Natural killer cell (primary cell): Measurements from ENCODE around the gene MAN2A1. TPM values are rescaled to one million over a fixed set of nuclear protein-coding genes. Genes with fewer than 3 reads are reported as not detected.

Source experiments
- ATAC-seq, 3 donors: fragments of 150-1000 bp in 2 of 3; fragments of 200-7000 bp in 1 of 3; cut with Tn5 transposase; 1 replicate in 1 of 3; 2 replicates in 2 of 3; pipeline ENCODE4 v1.10.0; 2021; ENCODE audit warnings: mild to moderate bottlenecking in 2 of 3, moderate library complexity in 2 of 3
- DNase-seq, 2 donors: peaks; one replicate each; pipeline versions ENCODE4 v3.0.0 to v3.0.0-alpha.2; 2013 to 2021; ENCODE audit warnings: mixed read lengths in 1 of 2
- H3K27ac ChIP-seq: one replicate; pipeline ENCODE4 v1.5.1; 2013; ENCODE audit warnings: mild to moderate bottlenecking, low read length
- H3K27me3 ChIP-seq: one replicate; pipeline ENCODE4 v1.6.1; 2013; ENCODE audit warnings: low read length; ENCODE audit not compliant: control insufficient read depth, insufficient read depth
- H3K36me3 ChIP-seq: one replicate; pipeline ENCODE4 v1.6.1; 2013; ENCODE audit warnings: low read length; ENCODE audit not compliant: control insufficient read depth, insufficient read depth
- H3K4me1 ChIP-seq: one replicate; pipeline ENCODE4 v1.6.1; 2013; ENCODE audit warnings: low read length; ENCODE audit not compliant: control insufficient read depth, insufficient read depth
- H3K4me3 ChIP-seq: one replicate; pipeline ENCODE4 v1.5.1; 2013; ENCODE audit warnings: low read length
- H3K9me3 ChIP-seq: one replicate; pipeline ENCODE4 v1.6.1; 2013; ENCODE audit warnings: low read length; ENCODE audit not compliant: control insufficient read depth, insufficient read depth
- H3K27ac Mint-ChIP-seq, 2 donors: one replicate each; pipeline ENCODE4 v1.8.0; 2022; ENCODE audit warnings: mild to moderate bottlenecking in 2 of 2, mixed read lengths in 2 of 2, moderate library complexity in 1 of 2
- H3K27me3 Mint-ChIP-seq, 2 donors: one replicate each; pipeline ENCODE4 v1.8.0; 2022; ENCODE audit warnings: low read depth in 2 of 2, mixed read lengths in 2 of 2
- H3K36me3 Mint-ChIP-seq: one replicate; pipeline ENCODE4 v1.8.0; 2022; ENCODE audit warnings: mixed read lengths
- H3K4me1 Mint-ChIP-seq, 2 donors: one replicate each; pipeline ENCODE4 v1.8.0; 2022; ENCODE audit warnings: mixed read lengths in 2 of 2
- H3K4me3 Mint-ChIP-seq: one replicate; pipeline ENCODE4 v1.8.0; 2022; ENCODE audit warnings: mild to moderate bottlenecking, moderate library complexity, mixed read lengths
- H3K9me3 Mint-ChIP-seq, 2 donors: one replicate each; pipeline ENCODE4 v1.8.0; 2022; ENCODE audit warnings: mixed read lengths in 2 of 2
- CTCF ChIP-seq: fragments of 200-600 bp; IDR thresholded peaks from one replicate; pipeline ENCODE4 v1.8.0; 2022; ENCODE audit warnings: antibody characterized with exemption
- WGBS: methylation state at CpG from one replicate; pipeline ENCODE4 v1.1.7; 2013; ENCODE audit warnings: missing lambda C conversion rate; ENCODE audit not compliant: insufficient coverage; 5-methylcytosine and 5-hydroxymethylcytosine counted together
- intact Hi-C: fragments of 100-400 bp; cut with micrococcal nuclease; formaldehyde crosslinking; loops from one replicate; pipeline ENCODE4 v1.14.2; 2022
- total RNA-seq, 4 donors: library from RNA; stranded (reverse); fragments of 120-200 nt in 1 of 4; gene quantifications; one replicate each; pipeline versions ENCODE4 v1.2.3 to v1.2.4, GENCODE V29; 2013 to 2022

Gene MAN2A1
- total RNA-seq, 3 donors from 2014 or later (not counting 1 experiment from before 2014, with no cell fraction given): 44.9 to 54.2 (median 50.7) TPM

GRCh38 chr5:109784687-109785086, 95.0 kb downstream of the MAN2A1 start:
- Mint-ChIP-seq H3K4me1 (peaks cover 0 to 4% of the 10 kb centered on the region in 2 donors), H3K4me3 (no peak overlapping the region), H3K36me3 (peaks cover 17% of the 10 kb centered on the region), H3K27ac (no peak overlapping the region), H3K9me3 (no peaks in the 10 kb centered on the region), H3K27me3 (no peaks in the 10 kb centered on the region)
- no peak for ATAC-seq
- no peak for DNase-seq
- peaks cover 26% of the 10 kb centered on the region for H3K36me3 ChIP-seq
- H3K9me3 ChIP-seq: no peaks in the 10 kb centered on the region
- intact Hi-C loops: no loop called here
- H3K4me3 ChIP-seq: no peak overlapping the region
- H3K27ac ChIP-seq: no peak overlapping the region
- no CpG with 5 or more reads among the region's 2 CpGs for WGBS
- no peaks in the 10 kb centered on the region for H3K4me1 ChIP-seq
- no peak for TF ChIP-seq CTCF
- H3K27me3 ChIP-seq: no peaks in the 10 kb centered on the region

DNA sequence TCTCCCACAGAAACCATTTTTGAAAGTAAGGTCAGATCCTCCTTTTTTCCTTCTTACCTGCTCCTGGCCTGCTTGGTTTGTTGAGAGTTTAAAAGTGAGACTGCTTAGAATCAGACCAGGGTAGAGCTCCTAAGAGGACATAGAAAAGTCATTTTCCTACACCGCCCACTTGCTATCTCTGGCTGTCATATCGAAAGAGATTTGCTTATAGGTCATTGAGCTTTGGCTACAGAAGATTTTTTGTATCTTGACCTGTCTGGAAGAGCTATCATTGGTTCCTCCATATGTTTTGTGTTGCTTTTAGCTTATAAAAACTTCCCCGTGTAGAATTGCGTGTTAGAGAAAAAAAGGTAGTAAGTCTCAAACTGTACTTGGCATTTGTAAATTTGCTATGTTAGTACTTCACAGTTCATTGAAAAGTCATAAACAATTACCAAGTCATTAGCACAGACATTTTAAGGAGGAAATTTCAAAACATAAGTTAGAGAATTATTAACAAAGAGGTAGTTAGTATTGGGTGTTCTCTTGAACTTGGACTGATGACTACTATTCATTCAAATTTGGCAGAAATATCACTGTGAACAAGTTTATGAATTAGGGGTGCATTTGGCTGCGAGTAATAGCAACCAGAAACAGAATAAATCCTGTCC, 96.6 kb downstream of the MAN2A1 start:
- Histone ChIP-seq H3K4me1 (no peaks in the 10 kb centered on the region), H3K27me3 (no peaks in the 10 kb centered on the region), H3K4me3 (no peak overlapping the region), H3K27ac (no peak overlapping the region), H3K9me3 (no peaks in the 10 kb centered on the region), H3K36me3 (peaks cover 26% of the 10 kb centered on the region)
- H3K27ac Mint-ChIP-seq: no peak overlapping the region
- ATAC-seq: no peak
- no peak for TF ChIP-seq CTCF
- H3K4me1 Mint-ChIP-seq: peaks cover 0 to 4% of the 10 kb centered on the region in 2 donors
- no peaks in the 10 kb centered on the region for H3K27me3 Mint-ChIP-seq
- 96% methylated on average over 4 of the region's 5 CpGs for WGBS
- H3K36me3 Mint-ChIP-seq: peaks cover 17% of the 10 kb centered on the region
- no peaks in the 10 kb centered on the region for H3K9me3 Mint-ChIP-seq
- no peak overlapping the region for H3K4me3 Mint-ChIP-seq
- no peak for DNase-seq
- intact Hi-C loops: no loop called here

GRCh38 chr5:109788596-109788995, 98.9 kb downstream of the MAN2A1 start:
- Mint-ChIP-seq H3K4me3 (no peak overlapping the region), H3K9me3 (no peaks in the 10 kb centered on the region), H3K27me3 (no peaks in the 10 kb centered on the region), H3K27ac (no peak overlapping the region), H3K4me1 (peaks cover 0 to 4% of the 10 kb centered on the region in 2 donors), H3K36me3 (peaks cover 24% of the 10 kb centered on the region)
- H3K27ac ChIP-seq: no peak overlapping the region
- no peak for ATAC-seq
- H3K36me3 ChIP-seq: peaks cover 24% of the 10 kb centered on the region
- 86% methylated on average over 2 of the region's 3 CpGs for WGBS
- no peak overlapping the region for H3K4me3 ChIP-seq
- no peaks in the 10 kb centered on the region for H3K4me1 ChIP-seq
- no peaks in the 10 kb centered on the region for H3K9me3 ChIP-seq
- intact Hi-C loops: no loop called here
- no peaks in the 10 kb centered on the region for H3K27me3 ChIP-seq
- TF ChIP-seq CTCF: no peak
- DNase-seq: no peak

DNA sequence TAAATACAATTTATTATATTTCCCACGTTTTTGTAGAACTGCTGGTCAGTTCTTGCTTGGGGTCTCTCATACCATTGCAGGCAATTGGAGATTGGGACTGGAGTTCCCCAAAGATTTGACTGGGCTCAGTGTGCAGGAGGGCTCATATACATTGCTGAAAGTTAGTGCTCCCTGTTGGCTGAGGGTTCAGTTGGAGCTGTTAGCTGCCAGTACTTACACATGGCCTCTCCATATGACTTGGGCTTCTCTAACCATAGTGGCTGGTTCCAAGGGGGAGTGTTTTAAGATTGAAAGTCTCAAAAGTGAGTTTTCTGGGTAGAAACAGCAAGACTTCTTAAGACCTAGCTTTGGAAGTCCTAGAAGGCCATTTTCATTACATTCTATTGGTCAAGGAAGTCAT, 102.9 kb downstream of the MAN2A1 start:
- H3K4me3 Mint-ChIP-seq: no peak overlapping the region
- Histone ChIP-seq H3K9me3 (no peaks in the 10 kb centered on the region), H3K27ac (no peak overlapping the region), H3K27me3 (no peaks in the 10 kb centered on the region), H3K4me3 (no peak overlapping the region), H3K4me1 (no peaks in the 10 kb centered on the region), H3K36me3 (peaks cover 24% of the 10 kb centered on the region)
- no peaks in the 10 kb centered on the region for H3K4me1 Mint-ChIP-seq
- DNase-seq (no peak), ATAC-seq (no peak)
- peaks cover 28% of the 10 kb centered on the region for H3K36me3 Mint-ChIP-seq
- TF ChIP-seq CTCF: no peak
- no peaks in the 10 kb centered on the region for H3K9me3 Mint-ChIP-seq
- intact Hi-C loops: no loop called here
- H3K27ac Mint-ChIP-seq: no peak overlapping the region
- no peaks in the 10 kb centered on the region for H3K27me3 Mint-ChIP-seq
- WGBS: 100% methylated on average over 1 of the region's 1 CpG
